Fibroblast of lung (primary cell): ENCODE measurements around the gene RPL37A.

Source experiments
- CTCF ChIP-seq, 2 donors: IDR thresholded peaks in 1 of 2; conservative IDR thresholded peaks in 1 of 2; 1 replicate in 1 of 2; 2 replicates in 1 of 2; pipeline ENCODE4 v1.5.1; 2011 to 2012; ENCODE audit warnings: low read length in 2 of 2, control low read depth in 1 of 2, inconsistent platforms in 1 of 2, low read depth in 1 of 2, mild to moderate bottlenecking in 1 of 2
- EZH2 ChIP-seq: IDR thresholded peaks from 2 replicates; pipeline ENCODE4 v1.5.1; 2012; ENCODE audit warnings: low read length, control low read depth, mild to moderate bottlenecking; ENCODE audit errors: missing control alignments

GRCh38 chr2:216553093-216553478 lies 54.4 kb downstream of the RPL37A start:
- TF ChIP-seq EZH2 (no peak), CTCF (conservative IDR thresholded peaks at IDR 0.05 in 1 of 2, IDR thresholded peaks at IDR 0.05 in 1 of 2; ENCODE audit: low read depth in 1 of 2, low read length in 2 of 2) (no peak)
